IMR-90 (cell line): Measurements from ENCODE around the gene PITPNB. TPM values are rescaled to one million over a fixed set of nuclear protein-coding genes. Genes with fewer than 3 reads are reported as not detected.
A peak's percentile ranks its signal among the peaks of the same experiment; 100 is the strongest.

Source experiments
- ATAC-seq: fragments of 200-7000 bp; cut with Tn5 transposase; 2 replicates; pipeline ENCODE4 v1.9.1; 2020; ENCODE audit warnings: low read depth, mild to moderate bottlenecking, moderate library complexity
- BruUV-seq: library from RNA; stranded (reverse); fragments of 400-500 nt; replicated peaks from 2 replicates; lab custom pipeline; 2021; lab: Mats Ljungman, UMichigan
- CTCF ChIA-PET: fragments of 300-600 bp; formaldehyde crosslinking; extraction: SDS; loops from one replicate; lab custom pipeline; 2021; ENCODE audit warnings: antibody characterized with exemption; lab: Yijun Ruan, JAX
- POLR2A ChIA-PET: fragments of 300-600 bp; sonication (Branson Sonifier 250); formaldehyde crosslinking; loops from one replicate; lab custom pipeline; 2022; ENCODE audit warnings: antibody characterized with exemption; ENCODE audit not compliant: unreplicated experiment; lab: Charles Lee
- DNase-seq: peaks from one replicate; pipeline ENCODE4 v3.0.0; 2013
- H2AFZ ChIP-seq: replicated peaks from 2 replicates; pipeline ENCODE3; 2013; ENCODE audit warnings: low read length, mild to moderate bottlenecking; ENCODE audit not compliant: poor library complexity
- H2AK5ac ChIP-seq: 2 replicates; pipeline ENCODE4 v1.6.1; 2013; ENCODE audit warnings: low read depth, low read length, inconsistent platforms
- H2AK9ac ChIP-seq: replicated peaks from 2 replicates; pipeline ENCODE3; 2013; ENCODE audit warnings: mild to moderate bottlenecking, low read depth, low read length, moderate library complexity; ENCODE audit not compliant: poor library complexity
- H2BK120ac ChIP-seq: 2 replicates; pipeline ENCODE4 v1.6.1; 2013; ENCODE audit warnings: low read depth, low read length, inconsistent platforms
- H2BK15ac ChIP-seq: 3 replicates; pipeline ENCODE4 v1.6.1; 2013; ENCODE audit warnings: low read depth, low read length, inconsistent platforms
- H2BK20ac ChIP-seq: 2 replicates; pipeline ENCODE4 v1.6.1; 2013; ENCODE audit warnings: low read depth, mild to moderate bottlenecking, inconsistent platforms, low read length, moderate library complexity
- H2BK5ac ChIP-seq: 2 replicates; pipeline ENCODE4 v1.6.1; 2013; ENCODE audit warnings: mild to moderate bottlenecking, low read depth, low read length, inconsistent platforms; ENCODE audit not compliant: poor library complexity, severe bottlenecking
- H3K14ac ChIP-seq: replicated peaks from 2 replicates; pipeline ENCODE4 v1.6.1; 2013; ENCODE audit warnings: low read depth, low read length, inconsistent platforms
- H3K18ac ChIP-seq: 2 replicates; pipeline ENCODE4 v1.6.1; 2013; ENCODE audit warnings: low read depth, low read length, control low read depth
- H3K23ac ChIP-seq: 2 replicates; pipeline ENCODE4 v1.6.1; 2013; ENCODE audit warnings: low read depth, low read length, inconsistent platforms
- H3K27ac ChIP-seq: 2 replicates; pipeline ENCODE4 v1.5.1; 2013; ENCODE audit warnings: mild to moderate bottlenecking, control low read depth, low read length; ENCODE audit not compliant: insufficient read depth
- H3K27me3 ChIP-seq: 2 replicates; pipeline ENCODE4 v1.6.1; 2013; ENCODE audit warnings: low read length; ENCODE audit not compliant: control insufficient read depth, insufficient read depth
- H3K36me3 ChIP-seq: 2 replicates; pipeline ENCODE4 v1.6.1; 2013; ENCODE audit warnings: low read length, mixed read lengths; ENCODE audit not compliant: control insufficient read depth, insufficient read depth
- H3K4ac ChIP-seq: 2 replicates; pipeline ENCODE4 v1.6.1; 2013; ENCODE audit warnings: low read depth, low read length, inconsistent platforms
- H3K4me1 ChIP-seq: 2 replicates; pipeline ENCODE4 v1.6.1; 2013; ENCODE audit warnings: low read length, mixed read lengths; ENCODE audit not compliant: control insufficient read depth, insufficient read depth
- H3K4me2 ChIP-seq: 2 replicates; pipeline ENCODE4 v1.6.1; 2013; ENCODE audit warnings: low read depth, mild to moderate bottlenecking, control low read depth, low read length, moderate library complexity
- H3K4me3 ChIP-seq: 2 replicates; pipeline ENCODE4 v1.5.1; 2013; ENCODE audit warnings: low read depth, mild to moderate bottlenecking, control low read depth, low read length, moderate library complexity; ENCODE audit not compliant: insufficient read depth
- H3K56ac ChIP-seq: 2 replicates; pipeline ENCODE4 v1.6.1; 2013; ENCODE audit warnings: low read length, inconsistent platforms; ENCODE audit not compliant: insufficient read depth; ENCODE audit errors: extremely low read depth
- H3K79me1 ChIP-seq, 2 experiments: 2 replicates each; pipeline ENCODE4 v1.6.1; 2013; ENCODE audit warnings: low read length in 2 of 2, inconsistent platforms in 1 of 2, low read depth in 1 of 2
- H3K9ac ChIP-seq: 2 replicates; pipeline ENCODE4 v1.6.1; 2013; ENCODE audit warnings: low read depth, low read length, control low read depth
- H3K9me1 ChIP-seq: 2 replicates; pipeline ENCODE4 v1.6.1; 2013; ENCODE audit warnings: low read length, inconsistent platforms; ENCODE audit not compliant: insufficient read depth
- H3K9me3 ChIP-seq: 2 replicates; pipeline ENCODE4 v1.6.1; 2013; ENCODE audit warnings: low read length; ENCODE audit not compliant: control insufficient read depth, insufficient read depth
- H4K20me1 ChIP-seq: 2 replicates; pipeline ENCODE4 v1.6.1; 2013; ENCODE audit warnings: low read length, inconsistent platforms; ENCODE audit not compliant: insufficient read depth
- H4K5ac ChIP-seq: 2 replicates; pipeline ENCODE4 v1.6.1; 2013; ENCODE audit warnings: mild to moderate bottlenecking, low read depth, low read length, control low read depth
- H4K8ac ChIP-seq, 2 experiments: 2 replicates each; pipeline ENCODE4 v1.6.1; 2013; ENCODE audit warnings: low read depth in 2 of 2, low read length in 2 of 2, control low read depth in 1 of 2, inconsistent platforms in 1 of 2
- H4K91ac ChIP-seq: 2 replicates; pipeline ENCODE4 v1.6.1; 2013; ENCODE audit warnings: low read depth, low read length, inconsistent platforms; ENCODE audit not compliant: insufficient read depth
- CHD1 ChIP-seq: IDR thresholded peaks from 2 replicates; pipeline ENCODE4 v1.6.1; 2012; ENCODE audit warnings: low read depth, low read length, improper control_type of control experiment
- FOS ChIP-seq: fragments of 150-350 bp; IDR thresholded peaks from 2 replicates; pipeline ENCODE4 v1.6.1; 2016; ENCODE audit warnings: low read depth, low read length
- MAFK ChIP-seq: IDR thresholded peaks from 2 replicates; pipeline ENCODE4 v1.6.1; 2012; ENCODE audit warnings: low read depth, low read length, improper control_type of control experiment
- MAZ ChIP-seq: IDR thresholded peaks from 2 replicates; pipeline ENCODE4 v1.6.1; 2012; ENCODE audit warnings: low read depth, mild to moderate bottlenecking, low read length, improper control_type of control experiment, moderate library complexity, borderline replicate concordance
- MXI1 ChIP-seq: IDR thresholded peaks from 2 replicates; pipeline ENCODE4 v1.6.1; 2012; ENCODE audit warnings: low read depth, mild to moderate bottlenecking, low read length, moderate library complexity, borderline replicate concordance
- NFE2L2 ChIP-seq: fragments of 150-350 bp; IDR thresholded peaks from 2 replicates; pipeline ENCODE4 v1.6.1; 2016; ENCODE audit warnings: low read depth, mild to moderate bottlenecking, low read length
- POLR2A ChIP-seq: IDR thresholded peaks from 2 replicates; pipeline ENCODE4 v1.6.1; 2012; ENCODE audit warnings: mild to moderate bottlenecking, low read depth, low read length
- RCOR1 ChIP-seq: IDR thresholded peaks from 2 replicates; pipeline ENCODE4 v1.6.1; 2012; ENCODE audit warnings: mild to moderate bottlenecking, low read length, improper control_type of control experiment; ENCODE audit not compliant: insufficient replicate concordance
- RFX5 ChIP-seq: IDR thresholded peaks from 2 replicates; pipeline ENCODE4 v1.8.0; 2012; ENCODE audit warnings: low read depth, mild to moderate bottlenecking, low read length, moderate library complexity
- SMC3 ChIP-seq: fragments of 150-350 bp; IDR thresholded peaks from 2 replicates; pipeline ENCODE4 v1.6.1; 2016; ENCODE audit warnings: low read depth, mild to moderate bottlenecking, antibody characterized with exemption, low read length, moderate library complexity
- WGBS, 2 experiments: methylation state at CpG; one replicate each; pipeline versions ENCODE4 v1.1.5 to v1.1.7; 2013; ENCODE audit warnings: missing lambda C conversion rate in 2 of 2; ENCODE audit not compliant: insufficient read length in 1 of 2; ENCODE audit errors: extremely low coverage in 2 of 2; 5-methylcytosine and 5-hydroxymethylcytosine counted together
- dilution Hi-C: fragments of 300-500 bp; cut with HindIII; formaldehyde crosslinking; loops from one replicate; pipeline ENCODE4 v1.14.3; 2018; ENCODE audit warnings: low sequenced_read_pairs; ENCODE audit not compliant: unreplicated experiment
- in situ Hi-C: fragments of 300-500 bp; cut with MboI; formaldehyde crosslinking; loops from 3 replicates; pipeline ENCODE4 v1.14.3; 2019; ENCODE audit warnings: low sequenced_read_pairs, inconsistent platforms, mixed read lengths
- intact Hi-C: fragments of 100-400 bp; cut with micrococcal nuclease; formaldehyde crosslinking; loops from 2 replicates; pipeline ENCODE4 v1.10.0; 2022
- polyA plus RNA-seq, 3 experiments: library from polyadenylated mRNA; depleted of rRNA; stranded (reverse); fragments of >200 nt; gene quantifications; 2 replicates each; pipeline ENCODE4 v1.2.3, GENCODE V29; 2012; ENCODE audit warnings: low replicate concordance in 1 of 3
- total RNA-seq: library from RNA; depleted of rRNA; stranded (reverse); fragments of >200 nt; gene quantifications from 2 replicates; pipeline ENCODE4 v1.2.3, GENCODE V29; 2012
- TF ChIP-seq, protein P1 (sequence below): conservative IDR thresholded peaks from 2 replicates; pipeline ENCODE4 v1.5.1; 2012; ENCODE audit warnings: mild to moderate bottlenecking, low read depth, low read length, improper control_type of control experiment
- TF ChIP-seq, protein P2 (sequence below): fragments of 150-350 bp; IDR thresholded peaks from 2 replicates; pipeline ENCODE4 v1.6.1; 2017; ENCODE audit warnings: mild to moderate bottlenecking, antibody characterized with exemption, low read length, low read depth
- TF ChIP-seq, protein P3 (sequence below): fragments of 150-350 bp; IDR thresholded peaks from 2 replicates; pipeline ENCODE4 v1.6.1; 2016; ENCODE audit warnings: low read depth, mild to moderate bottlenecking, low read length, moderate library complexity, borderline replicate concordance

The PITPNB gene
- total and polyA plus RNA-seq, 2 of the 4 experiments (the other 2 are of a cell fraction) = 19.7 to 54.5 TPM

DNA sequence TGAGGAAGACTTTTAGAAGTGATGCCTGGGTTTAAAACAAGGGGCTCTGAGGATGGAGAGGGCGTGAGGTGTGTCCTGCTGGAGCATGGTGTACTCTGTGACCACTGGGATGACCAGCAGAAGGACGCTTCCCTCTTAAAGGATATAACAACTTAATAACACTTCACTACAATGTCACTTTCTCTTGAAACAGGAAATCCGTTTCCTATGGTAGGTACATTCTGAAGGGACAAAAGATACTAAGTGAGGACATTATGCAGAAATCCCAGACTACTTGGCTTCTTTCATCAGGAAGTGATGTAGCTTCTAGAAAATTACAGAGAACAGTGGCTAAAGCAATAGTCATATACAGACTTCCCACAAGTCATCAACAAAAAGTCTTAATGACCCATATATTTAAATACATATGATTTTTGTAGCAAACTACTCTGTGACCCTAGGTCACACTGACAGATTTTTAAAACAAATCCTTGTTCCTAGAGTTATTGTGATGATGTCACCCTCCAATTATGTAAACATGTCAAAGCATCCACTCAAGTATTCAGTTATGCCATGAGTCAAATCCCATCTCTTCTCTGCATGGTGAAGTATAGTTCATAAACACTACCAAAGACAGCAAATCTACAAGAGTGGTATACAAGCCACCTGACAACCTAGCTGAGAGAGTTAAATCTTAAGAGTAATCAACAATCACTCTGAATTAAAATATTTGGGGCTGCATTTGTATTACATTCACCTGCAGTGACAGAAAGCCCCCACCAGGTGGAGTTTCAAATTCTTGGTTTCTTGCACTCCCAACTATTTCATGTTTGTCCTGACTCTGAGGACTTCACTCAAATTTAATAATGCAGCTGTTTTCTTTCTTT is 32.8 kb downstream of the PITPNB start:
- peak; percentile 98 for DNase-seq
- no peaks in the 10 kb centered on the region for H3K9me3 ChIP-seq
- H3K4ac ChIP-seq = peak overlapping the region; percentile 99
- H2BK15ac ChIP-seq = peak overlapping the region; percentile 85
- ChIA-PET CTCF (interaction anchor here (0.5 to 2.0 kb wide), 8 partner anchors 13 to 557 kb away, joined by 3 to 7 read pairs (median 3); no protein-coding TSS in a partner anchor), POLR2A (no interaction called here)
- H3K79me1 ChIP-seq = peaks cover 37 to 70% of the 10 kb centered on the region in 2 experiments
- H3K27ac ChIP-seq = peak overlapping the region; percentile 97
- peak overlapping the region; percentile 100 for H4K5ac ChIP-seq
- H3K4me1 ChIP-seq = peaks cover 38% of the 10 kb centered on the region
- peak overlapping the region; percentile 97 for H3K56ac ChIP-seq
- ATAC-seq = peak; percentile 79
- dilution Hi-C loops (no loop called here), intact Hi-C loops (loop anchor here (1.0 kb wide), 3 partner anchors 33 to 123 kb away; partner anchors contain the start of gene PITPNB), in situ Hi-C loops (loop anchor here (5.0 to 10.0 kb wide), 2 partner anchors 121 to 699 kb away; no protein-coding TSS in a partner anchor)
- no CpG with 5 or more reads among the region's 3 CpGs for whole genome bisulfite sequencing, 2 experiments
- H3K14ac ChIP-seq = peak overlapping the region; percentile 97
- peaks cover 34% of the 10 kb centered on the region for H3K36me3 ChIP-seq
- peak overlapping the region; percentile 95 for H3K23ac ChIP-seq
- H3K4me3 ChIP-seq = no peak overlapping the region
- H2BK120ac ChIP-seq = peak overlapping the region; percentile 98
- peak overlapping the region; percentile 98 for H4K91ac ChIP-seq
- peak overlapping the region; percentile 99 for H2BK5ac ChIP-seq
- peak overlapping the region; percentile 97 for H2AK5ac ChIP-seq
- no TSS peak for BruUV-seq
- H3K9ac ChIP-seq = peak overlapping the region; percentile 57
- H3K9me1 ChIP-seq = peaks cover 32% of the 10 kb centered on the region
- peaks cover 7% of the 10 kb centered on the region; the same call in 1 of the 2 replicates for H4K20me1 ChIP-seq
- peak overlapping the region; percentile 42 to 86 for H4K8ac ChIP-seq
- H3K4me2 ChIP-seq = peak overlapping the region; percentile 81
- H3K18ac ChIP-seq = peak overlapping the region; percentile 100
- H2AFZ ChIP-seq = no peak overlapping the region
- peak overlapping the region; percentile 67 for H2AK9ac ChIP-seq
- H3K27me3 ChIP-seq = no peaks in the 10 kb centered on the region
- H2BK20ac ChIP-seq = peak overlapping the region; percentile 99
- TF ChIP-seq, protein P1, sequence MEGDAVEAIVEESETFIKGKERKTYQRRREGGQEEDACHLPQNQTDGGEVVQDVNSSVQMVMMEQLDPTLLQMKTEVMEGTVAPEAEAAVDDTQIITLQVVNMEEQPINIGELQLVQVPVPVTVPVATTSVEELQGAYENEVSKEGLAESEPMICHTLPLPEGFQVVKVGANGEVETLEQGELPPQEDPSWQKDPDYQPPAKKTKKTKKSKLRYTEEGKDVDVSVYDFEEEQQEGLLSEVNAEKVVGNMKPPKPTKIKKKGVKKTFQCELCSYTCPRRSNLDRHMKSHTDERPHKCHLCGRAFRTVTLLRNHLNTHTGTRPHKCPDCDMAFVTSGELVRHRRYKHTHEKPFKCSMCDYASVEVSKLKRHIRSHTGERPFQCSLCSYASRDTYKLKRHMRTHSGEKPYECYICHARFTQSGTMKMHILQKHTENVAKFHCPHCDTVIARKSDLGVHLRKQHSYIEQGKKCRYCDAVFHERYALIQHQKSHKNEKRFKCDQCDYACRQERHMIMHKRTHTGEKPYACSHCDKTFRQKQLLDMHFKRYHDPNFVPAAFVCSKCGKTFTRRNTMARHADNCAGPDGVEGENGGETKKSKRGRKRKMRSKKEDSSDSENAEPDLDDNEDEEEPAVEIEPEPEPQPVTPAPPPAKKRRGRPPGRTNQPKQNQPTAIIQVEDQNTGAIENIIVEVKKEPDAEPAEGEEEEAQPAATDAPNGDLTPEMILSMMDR = peak; percentile 74
- TF ChIP-seq MAFK (no peak), MAZ (no peak), RCOR1 (peak; percentile 17), MXI1 (no peak), RFX5 (no peak), CHD1 (no peak), NFE2L2 (no peak), SMC3 (peak; percentile 72), POLR2A (no peak), FOS (peak; percentile 88)
- TF ChIP-seq, protein P2, sequence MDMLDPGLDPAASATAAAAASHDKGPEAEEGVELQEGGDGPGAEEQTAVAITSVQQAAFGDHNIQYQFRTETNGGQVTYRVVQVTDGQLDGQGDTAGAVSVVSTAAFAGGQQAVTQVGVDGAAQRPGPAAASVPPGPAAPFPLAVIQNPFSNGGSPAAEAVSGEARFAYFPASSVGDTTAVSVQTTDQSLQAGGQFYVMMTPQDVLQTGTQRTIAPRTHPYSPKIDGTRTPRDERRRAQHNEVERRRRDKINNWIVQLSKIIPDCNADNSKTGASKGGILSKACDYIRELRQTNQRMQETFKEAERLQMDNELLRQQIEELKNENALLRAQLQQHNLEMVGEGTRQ = no peak
- TF ChIP-seq, protein P3, sequence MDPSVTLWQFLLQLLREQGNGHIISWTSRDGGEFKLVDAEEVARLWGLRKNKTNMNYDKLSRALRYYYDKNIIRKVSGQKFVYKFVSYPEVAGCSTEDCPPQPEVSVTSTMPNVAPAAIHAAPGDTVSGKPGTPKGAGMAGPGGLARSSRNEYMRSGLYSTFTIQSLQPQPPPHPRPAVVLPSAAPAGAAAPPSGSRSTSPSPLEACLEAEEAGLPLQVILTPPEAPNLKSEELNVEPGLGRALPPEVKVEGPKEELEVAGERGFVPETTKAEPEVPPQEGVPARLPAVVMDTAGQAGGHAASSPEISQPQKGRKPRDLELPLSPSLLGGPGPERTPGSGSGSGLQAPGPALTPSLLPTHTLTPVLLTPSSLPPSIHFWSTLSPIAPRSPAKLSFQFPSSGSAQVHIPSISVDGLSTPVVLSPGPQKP = no peak
